ENCODE results near the gene PRICKLE2. TPM values are rescaled to one million over a fixed set of nuclear protein-coding genes. Genes with fewer than 3 reads are reported as not detected.

PRICKLE2 gene
- total and polyA plus RNA-seq, 2 donors (not counting 3 experiments of a cell fraction or from before 2014, with no cell fraction given), result 3.0 to 7.1 TPM

DNA sequence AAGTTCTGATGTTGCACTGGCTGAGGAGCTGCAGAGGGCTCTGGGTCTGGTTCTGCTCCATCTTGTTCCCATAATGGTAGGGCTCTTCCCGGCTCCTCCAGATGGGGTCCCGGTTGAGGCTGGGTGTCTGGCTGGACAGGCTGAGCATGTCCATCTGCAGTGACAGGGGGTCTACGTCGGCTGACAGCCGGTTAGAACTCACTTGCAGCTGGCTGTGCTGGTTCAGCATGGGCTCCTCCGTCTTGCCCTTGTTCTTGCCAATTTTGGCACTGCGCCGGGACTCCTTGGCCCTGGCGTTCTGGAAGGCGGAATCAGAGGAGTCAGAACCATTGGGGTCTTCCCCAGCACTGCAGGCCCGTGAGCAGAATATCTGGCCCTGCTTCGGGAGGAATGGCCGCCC is 78.1 kb downstream of the PRICKLE2 start:
- no peak overlapping the region for H2AFZ ChIP-seq (ENCODE audit: low read depth, low read length)
- H3K9ac ChIP-seq (replicated peaks; ENCODE audit: extremely low read depth, insufficient read depth, low read length), result no peak overlapping the region
- H3K4me1 ChIP-seq (ENCODE audit: control insufficient read depth, extremely low read depth, insufficient read depth, low read length), result no peaks in the 10 kb centered on the region
- no peak overlapping the region for H3K4me3 ChIP-seq (replicated peaks in 1 of 3; ENCODE audit: insufficient read depth in 1 of 3, low read depth in 1 of 3, low read length in 3 of 3)
- intact Hi-C loops (cut with micrococcal nuclease) (no loop called here), dilution Hi-C loops (cut with MboI; ENCODE audit: extremely low pct_ligation_motif_present, low sequenced_read_pairs) (no loop called here)
- TF ChIP-seq EZH2 (IDR thresholded peaks at IDR 0.05; ENCODE audit: borderline replicate concordance, low read depth, low read length, severe bottlenecking) (no peak), GATA2 (IDR thresholded peaks at IDR 0.05; ENCODE audit: insufficient read depth, insufficient read length, low read depth, low read length) (no peak), JUN (IDR thresholded peaks at IDR 0.05; ENCODE audit: borderline replicate concordance, insufficient read depth, insufficient read length, low read depth) (no peak), POLR2A (IDR thresholded peaks at IDR 0.05; ENCODE audit: low read depth, low read length) (no peak), MYC (IDR thresholded peaks at IDR 0.05; ENCODE audit: low read depth, low read length) (no peak), POLR2AphosphoS5 (IDR thresholded peaks at IDR 0.05; ENCODE audit: insufficient read depth, low read depth, low read length) (no peak), FOS (IDR thresholded peaks at IDR 0.05; ENCODE audit: borderline replicate concordance, insufficient read depth, low read length) (no peak)
- TF ChIP-seq, protein P1, sequence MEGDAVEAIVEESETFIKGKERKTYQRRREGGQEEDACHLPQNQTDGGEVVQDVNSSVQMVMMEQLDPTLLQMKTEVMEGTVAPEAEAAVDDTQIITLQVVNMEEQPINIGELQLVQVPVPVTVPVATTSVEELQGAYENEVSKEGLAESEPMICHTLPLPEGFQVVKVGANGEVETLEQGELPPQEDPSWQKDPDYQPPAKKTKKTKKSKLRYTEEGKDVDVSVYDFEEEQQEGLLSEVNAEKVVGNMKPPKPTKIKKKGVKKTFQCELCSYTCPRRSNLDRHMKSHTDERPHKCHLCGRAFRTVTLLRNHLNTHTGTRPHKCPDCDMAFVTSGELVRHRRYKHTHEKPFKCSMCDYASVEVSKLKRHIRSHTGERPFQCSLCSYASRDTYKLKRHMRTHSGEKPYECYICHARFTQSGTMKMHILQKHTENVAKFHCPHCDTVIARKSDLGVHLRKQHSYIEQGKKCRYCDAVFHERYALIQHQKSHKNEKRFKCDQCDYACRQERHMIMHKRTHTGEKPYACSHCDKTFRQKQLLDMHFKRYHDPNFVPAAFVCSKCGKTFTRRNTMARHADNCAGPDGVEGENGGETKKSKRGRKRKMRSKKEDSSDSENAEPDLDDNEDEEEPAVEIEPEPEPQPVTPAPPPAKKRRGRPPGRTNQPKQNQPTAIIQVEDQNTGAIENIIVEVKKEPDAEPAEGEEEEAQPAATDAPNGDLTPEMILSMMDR (IDR thresholded peaks at IDR 0.05; ENCODE audit: extremely low read depth in 1 of 2, insufficient read depth in 1 of 2, low read depth in 1 of 2, low read length in 2 of 2), result no peak
- TF ChIP-seq, protein P2, sequence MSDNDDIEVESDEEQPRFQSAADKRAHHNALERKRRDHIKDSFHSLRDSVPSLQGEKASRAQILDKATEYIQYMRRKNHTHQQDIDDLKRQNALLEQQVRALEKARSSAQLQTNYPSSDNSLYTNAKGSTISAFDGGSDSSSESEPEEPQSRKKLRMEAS (IDR thresholded peaks at IDR 0.05; ENCODE audit: insufficient read depth, insufficient read length), result no peak
- FAIRE-seq (no peak), DNase-seq (ENCODE audit: low read depth, low spot score) (no peak)
- ChIA-PET CTCF (no interaction called here), POLR2A (no interaction called here)
- H4K20me1 ChIP-seq (replicated peaks; ENCODE audit: control insufficient read depth, extremely low read depth, insufficient read depth, low read length), result no peaks in the 10 kb centered on the region
- no TSS peak for BruUV-seq (replicated peaks)
- no peaks in the 10 kb centered on the region for H3K27me3 ChIP-seq (ENCODE audit: control insufficient read depth in 2 of 2, insufficient read depth in 2 of 2, low read length in 2 of 2)
- no peaks in the 10 kb centered on the region for H3K9me1 ChIP-seq (replicated peaks; ENCODE audit: control insufficient read depth, extremely low read depth, insufficient read depth, low read length)
- no peaks in the 10 kb centered on the region for H3K9me3 ChIP-seq (replicated peaks; ENCODE audit: control insufficient read depth, insufficient read depth, low read length)
- H3K4me2 ChIP-seq (ENCODE audit: insufficient read depth, low read length), result no peak overlapping the region
- H3K79me2 ChIP-seq (ENCODE audit: control insufficient read depth, insufficient read depth, low read length), result no peaks in the 10 kb centered on the region
- H3K27ac ChIP-seq (ENCODE audit: insufficient read depth, low read depth, low read length), result no peak overlapping the region
- H3K36me3 ChIP-seq (ENCODE audit: control insufficient read depth in 2 of 2, extremely low read depth in 1 of 2, insufficient read depth in 2 of 2, low read length in 2 of 2), result peaks cover 0 to 13% of the 10 kb centered on the region in 2 experiments
